HG03108 (cell line): ENCODE measurements around the gene CRCP.
"Not testable (repeated sequence)": the region's sequence is repeated elsewhere in the genome, so short reads cannot be mapped to it uniquely, and the experiment has no call there.

Source experiments
- ATAC-seq: cut with Tn5 transposase; IDR thresholded peaks from one replicate; pipeline ENCODE4 v1.9.1; 2021; ENCODE audit warnings: moderate library complexity; ENCODE audit not compliant: unreplicated experiment

The CRCP gene

DNA sequence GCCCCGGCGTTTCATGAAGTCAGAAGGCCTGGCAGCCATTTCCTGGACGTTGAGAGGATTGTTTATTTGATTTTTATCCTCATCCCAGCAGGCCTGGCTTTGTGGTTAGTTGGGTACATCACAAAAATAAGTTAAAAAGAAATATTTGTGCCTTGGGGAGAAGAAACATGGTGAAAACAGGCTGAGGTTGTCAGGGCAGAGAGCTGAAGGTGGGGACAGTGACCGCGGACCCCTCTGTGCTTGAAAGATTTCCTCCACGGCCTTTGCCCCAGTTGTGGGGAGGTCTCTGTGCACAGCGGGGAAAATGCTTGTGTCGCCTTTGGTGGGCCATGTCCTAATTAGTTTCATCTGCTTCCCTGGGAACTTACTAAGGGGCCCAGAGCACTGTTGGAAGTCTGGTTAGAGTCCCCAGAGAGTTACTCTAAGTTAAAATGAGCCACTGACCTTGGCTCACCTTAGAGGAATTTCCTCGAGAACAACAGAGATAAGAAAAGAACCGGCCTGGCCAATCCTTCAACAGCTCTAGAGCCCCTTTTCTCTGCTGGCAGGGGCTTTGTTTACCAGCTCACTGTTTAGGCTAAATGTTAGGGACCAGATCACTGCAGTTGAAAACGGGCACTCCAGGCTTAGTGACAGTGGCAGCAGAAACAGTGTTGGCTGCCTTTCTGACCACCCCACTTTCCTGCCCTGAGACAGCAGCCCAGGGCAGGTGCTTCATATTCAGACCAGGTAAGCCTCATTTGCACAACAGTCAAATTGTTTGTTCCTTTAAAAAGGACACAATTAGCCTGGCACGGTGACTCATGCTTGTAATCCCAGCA is 37.9 kb downstream of the CRCP start:
- ATAC-seq: no peak

DNA sequence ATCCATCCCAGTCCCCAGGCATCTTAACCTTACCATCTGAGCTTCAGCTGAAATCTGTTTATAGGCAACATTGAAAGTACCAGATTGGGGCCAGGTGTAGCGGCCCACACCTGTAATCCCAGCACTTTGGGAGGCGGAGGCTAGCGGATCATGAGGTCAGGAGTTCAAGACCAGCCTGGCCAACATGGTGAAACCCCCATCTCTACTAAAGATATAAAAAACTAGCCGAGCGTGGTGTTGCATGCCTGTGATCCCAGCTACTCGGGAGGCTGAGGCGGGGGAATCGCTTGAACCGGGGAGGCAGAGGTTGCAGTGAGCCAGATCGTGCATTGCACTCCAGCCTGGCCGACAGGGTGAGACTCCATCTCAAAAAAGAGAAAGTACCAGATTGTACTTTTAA is 39.0 kb downstream of the CRCP start:
- no peak for ATAC-seq

DNA sequence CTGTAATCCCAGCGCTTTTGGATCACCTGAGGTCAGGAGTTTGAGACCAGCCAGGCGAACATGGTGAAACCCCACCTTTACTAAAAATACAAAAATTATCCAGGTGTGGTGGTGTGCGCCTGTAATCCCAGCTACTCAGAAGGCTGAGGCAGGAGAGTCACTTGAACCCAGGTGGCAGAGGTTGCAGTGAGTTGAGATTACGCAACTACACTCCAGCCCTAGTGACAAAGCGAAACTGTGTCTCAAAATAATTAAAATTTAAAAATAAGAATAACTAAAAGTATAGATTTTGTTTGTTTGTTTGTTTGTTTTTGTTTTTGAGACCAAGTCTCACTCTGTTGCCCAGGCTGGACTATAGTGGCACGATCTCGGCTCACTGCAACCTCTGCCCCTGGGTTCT is 41.4 kb downstream of the CRCP start:
- ATAC-seq: not testable (repeated sequence)

DNA sequence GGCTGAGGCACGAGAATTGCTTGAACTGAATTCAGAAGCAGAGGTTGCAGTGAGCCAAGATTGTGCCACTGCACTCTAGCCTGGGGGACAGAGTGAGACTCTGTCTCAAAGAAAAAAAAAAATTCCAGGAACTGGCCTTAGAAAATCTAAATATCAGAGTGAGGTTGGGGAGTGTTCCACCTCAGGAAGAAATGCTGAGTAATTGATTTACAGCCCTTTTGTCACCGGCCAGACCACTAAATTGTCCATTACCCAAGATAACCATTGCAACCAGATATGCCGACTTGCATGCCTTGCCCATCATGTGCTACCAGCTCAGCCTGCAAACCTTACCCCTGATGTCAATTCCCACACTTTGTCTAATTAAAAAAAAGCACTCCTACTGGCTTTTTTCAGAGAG is 42.4 kb downstream of the CRCP start:
- ATAC-seq: no peak

DNA sequence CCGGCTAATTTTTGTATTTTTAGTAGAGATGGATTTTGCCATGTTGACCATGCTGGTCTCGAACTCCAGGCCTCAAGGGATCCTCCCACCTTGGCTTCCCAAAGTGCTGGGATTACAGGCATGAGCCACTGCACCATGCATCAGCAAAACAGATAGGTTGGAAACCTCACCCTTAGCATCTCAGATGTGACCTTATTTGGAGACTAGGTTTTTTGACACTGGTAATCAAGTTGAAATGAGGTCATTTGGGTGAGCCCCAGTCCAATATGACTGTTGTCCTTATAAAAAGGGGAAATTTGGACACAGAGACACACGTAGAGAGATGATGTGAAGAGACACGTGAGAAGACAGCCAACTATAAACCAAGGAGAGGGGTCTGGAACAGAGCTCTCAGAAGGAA is 48.0 kb downstream of the CRCP start:
- no peak for ATAC-seq

DNA sequence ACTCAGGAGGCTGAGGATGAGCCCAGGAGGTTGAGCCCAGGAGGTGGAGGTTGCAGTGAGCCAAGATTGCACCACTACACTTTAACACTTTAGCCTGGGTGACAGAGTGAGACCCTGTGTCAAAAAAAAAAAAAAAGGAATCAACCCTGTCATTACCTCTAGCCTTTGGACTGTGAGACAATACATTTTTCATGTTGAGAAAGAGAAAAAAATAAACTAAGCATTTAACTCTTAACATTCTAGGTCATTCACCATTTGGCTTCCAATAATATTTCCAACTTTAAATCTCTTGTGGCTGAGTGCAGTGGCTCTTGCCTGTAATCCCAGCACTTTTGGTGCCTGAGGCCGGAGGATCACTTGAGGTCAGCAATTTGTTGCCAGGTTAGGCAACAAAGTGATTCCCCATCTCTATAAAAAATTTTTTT is 48.6 kb downstream of the CRCP start:
- ATAC-seq: no peak

DNA sequence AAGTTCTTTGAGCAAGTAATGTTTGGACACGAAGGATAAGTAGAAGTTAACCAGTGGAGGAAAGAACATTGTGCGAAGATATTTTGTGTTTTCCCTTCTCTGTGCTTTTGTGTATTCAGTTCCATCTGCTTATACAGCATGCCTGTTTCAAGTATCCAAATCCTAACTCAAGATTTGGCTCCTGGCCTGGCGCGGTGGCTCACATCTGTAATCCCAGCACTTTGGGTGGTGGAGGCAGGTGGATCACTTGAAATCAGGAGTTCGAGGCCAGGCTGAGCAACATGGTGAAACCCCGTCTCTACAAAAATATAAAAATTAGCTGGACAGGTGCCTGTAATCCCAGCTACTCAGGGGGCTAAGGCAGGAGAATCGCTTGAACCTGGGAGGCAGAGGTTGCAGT is 49.7 kb downstream of the CRCP start:
- ATAC-seq: no peak

DNA sequence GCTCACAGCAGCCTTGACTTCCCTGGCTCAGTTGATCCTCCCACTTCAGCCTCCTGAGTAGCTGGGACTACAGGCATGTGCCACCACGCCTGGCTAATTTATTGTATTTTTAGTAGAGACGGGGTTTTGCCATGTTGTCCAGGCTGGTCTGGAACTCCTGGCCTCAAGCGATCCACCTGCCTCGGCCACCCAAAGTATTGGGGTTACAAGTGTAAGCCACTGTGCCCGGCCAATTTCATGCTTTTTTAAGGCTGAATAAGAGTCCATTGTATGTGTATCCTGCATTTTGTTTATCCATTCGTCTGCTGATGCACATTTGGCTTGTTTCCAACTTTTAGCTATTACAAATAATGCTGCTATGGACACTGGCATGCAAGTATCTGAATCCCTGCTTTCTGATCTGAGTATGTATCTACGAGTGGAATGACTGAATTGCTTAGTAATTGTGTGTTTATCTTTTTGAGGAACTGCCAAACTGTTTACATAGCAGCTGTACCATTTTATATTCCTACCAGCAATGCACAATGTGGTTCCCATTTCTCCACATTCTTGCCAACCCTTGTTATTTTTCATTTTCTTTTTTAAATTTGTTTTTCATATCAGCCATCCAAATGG is 53.2 kb downstream of the CRCP start:
- no peak for ATAC-seq

DNA sequence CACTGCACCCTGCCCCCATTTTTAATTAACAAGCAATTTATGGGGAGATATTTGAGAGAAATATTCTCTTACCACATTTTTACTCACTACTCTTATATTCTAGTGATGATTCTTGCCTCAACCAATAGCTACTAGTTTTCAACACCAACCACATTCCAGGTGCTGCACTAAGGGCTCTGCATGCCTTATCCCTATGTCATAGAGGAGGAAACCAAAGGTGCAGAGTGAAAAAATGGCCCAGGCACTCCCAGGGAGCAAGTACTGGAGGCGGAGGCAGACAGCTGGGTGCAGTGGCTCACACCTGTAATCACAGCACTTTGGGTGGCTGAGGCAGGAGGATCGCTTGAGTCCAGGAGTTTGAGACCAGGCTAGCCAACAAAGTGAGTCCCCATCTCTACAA is 55.0 kb downstream of the CRCP start:
- ATAC-seq: no peak

DNA sequence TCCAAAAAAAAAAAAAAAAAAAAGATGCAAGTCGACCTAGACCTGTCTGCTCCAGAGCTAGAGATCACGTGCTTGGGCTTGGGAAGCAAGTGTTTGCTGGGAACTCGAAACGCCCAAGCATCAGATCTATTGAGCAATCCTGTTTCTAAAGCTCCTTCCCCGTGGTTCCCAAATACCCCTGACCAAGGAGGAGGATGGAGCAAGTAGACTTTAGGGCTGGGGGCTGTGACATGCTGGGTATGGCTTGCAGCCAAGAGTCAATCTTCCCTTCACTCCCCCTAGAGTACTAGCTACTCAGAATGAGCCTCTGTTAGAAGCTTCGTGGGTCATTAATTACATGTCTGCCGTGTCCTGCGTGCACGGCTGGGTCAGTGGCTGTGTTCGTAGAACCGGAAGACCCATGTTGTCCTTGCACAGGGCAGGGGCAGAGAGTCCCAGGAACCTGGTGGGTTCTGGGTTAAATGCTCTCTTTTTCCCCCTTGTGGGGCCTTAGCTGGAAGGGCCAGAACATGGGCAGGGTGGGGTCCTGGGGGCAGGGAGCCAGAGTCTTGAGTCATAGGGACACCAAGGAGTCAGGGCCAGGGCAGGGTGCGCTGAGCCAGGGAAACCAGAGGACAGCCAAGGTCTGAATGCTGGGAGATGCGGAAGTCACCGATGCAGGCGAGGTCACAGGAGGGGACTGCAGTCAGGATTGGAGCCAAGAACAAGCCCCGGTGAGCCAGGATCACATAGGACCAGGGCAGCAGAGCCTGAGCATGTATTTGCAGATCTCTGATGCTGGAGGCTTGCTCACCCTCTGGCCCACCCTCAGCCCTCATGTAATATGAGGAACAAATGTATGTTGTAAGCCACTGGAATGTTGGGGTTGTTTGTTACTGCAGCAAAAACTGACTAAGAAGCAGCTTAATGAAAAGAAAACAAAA is 55.9 kb downstream of the CRCP start:
- ATAC-seq: no peak

DNA sequence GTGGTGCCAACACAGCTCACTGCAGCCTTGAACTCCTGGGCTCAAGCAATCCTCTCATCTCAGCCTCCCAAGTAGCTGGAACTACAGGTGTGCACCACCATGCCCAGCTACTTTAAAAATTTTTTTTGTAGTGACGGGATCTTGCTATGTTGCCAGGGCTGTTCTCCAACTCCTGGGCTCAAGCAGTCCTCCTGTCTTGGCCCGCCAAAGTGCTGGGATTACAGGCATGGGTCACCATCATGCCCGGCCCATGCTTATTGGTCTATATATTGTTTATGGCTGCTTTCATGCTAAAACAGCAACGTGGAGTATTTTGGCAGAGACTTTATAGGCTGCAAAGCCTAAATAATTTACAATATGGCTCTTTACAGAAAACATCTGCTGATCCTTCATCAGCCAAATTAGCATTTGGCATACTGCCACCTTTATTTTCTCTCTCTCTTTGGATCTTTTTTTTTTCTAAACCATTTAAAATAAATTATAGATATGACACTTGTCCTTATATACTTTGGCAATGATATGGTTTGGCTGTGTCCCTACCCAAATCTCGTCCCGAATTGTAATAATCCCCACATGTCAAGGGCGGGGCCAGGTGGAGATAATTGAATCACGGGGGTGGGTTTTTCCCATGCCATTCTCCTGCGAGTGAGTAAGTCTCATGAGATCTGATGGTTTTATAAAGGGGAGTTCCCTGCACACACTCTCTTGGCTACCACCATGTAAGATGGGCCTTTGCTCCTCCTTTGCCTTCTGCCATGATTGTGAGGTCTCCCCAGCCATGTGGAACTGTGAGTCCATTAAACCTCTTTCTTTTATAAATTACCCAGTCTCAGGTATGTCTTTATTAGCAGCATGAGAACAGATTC is 58.1 kb downstream of the CRCP start:
- ATAC-seq: not testable (repeated sequence)

DNA sequence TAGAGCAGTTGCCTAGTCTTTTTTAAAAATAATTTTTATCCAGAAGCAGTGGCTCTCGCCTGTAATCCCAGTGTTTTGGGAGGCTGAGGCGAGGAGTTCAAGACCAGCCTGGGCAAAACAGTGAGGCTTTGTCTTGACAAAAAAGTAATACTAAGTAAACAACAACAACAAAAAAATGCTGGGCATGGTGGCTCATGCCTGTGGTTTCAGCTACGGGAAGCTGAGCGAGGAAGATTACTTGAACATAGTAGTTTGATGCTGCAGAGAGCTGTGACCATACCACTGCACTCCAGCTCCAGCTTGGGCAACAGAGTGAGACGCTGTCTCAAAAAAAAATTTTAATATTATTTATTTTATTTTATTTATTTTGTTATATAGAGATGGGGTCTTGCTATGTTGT is 59.2 kb downstream of the CRCP start:
- no peak for ATAC-seq

DNA sequence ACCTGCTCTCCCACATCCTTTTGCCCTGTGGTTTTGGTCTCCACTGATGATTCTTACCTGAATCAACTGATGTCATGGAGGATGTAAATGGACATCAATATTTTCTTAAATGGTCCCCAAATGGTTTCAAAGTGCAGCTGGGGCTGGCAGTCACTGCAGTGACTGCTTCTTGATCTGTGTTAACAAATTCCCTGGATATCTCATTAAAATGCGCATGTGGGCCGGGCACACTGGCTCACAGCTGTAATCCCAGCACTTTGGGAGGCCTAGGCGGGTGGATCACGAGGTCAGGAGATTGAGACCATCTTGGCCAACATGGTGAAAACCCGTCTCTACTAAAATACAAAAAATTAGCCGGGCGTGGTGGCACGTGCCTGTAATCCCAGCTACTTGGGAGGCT is 60.4 kb downstream of the CRCP start:
- not testable (repeated sequence) for ATAC-seq

DNA sequence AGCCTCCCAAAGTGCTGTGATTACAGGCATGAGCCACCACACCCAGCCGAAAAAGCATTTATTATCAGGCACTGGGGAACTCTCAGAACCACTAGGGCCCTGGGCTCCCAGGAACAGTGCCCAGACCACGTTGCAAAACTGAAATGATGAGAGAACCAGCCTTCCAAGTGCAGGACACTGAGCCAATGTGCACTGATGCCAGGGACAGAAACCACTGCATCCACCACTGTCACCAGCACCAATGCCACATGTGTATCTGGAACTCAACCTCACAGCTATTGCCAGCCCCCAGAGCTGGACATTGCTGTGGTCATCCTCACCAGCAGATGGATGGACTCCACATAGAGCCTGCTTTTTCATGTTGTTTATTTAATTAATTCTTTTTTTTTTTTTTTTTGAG is 62.3 kb downstream of the CRCP start:
- no peak for ATAC-seq

DNA sequence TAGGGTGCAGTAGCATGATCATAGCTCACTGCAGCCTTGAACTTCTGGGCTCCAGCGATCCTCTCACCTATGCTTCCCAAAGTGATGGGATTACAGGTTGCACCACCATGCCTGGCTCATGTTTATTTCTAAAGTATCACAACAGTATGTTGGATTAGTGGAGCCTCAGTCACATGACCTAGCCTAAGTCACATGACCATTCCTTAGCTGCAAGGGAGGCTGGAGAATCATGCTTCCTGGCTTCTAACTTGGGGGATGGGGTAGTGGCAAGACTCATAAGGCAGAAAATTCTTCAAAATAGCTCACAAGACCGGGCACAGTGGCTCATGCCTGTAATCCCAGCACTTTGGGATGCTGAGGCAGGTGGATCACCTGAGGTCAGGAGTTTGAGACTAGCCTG is 63.6 kb downstream of the CRCP start:
- ATAC-seq: no peak

DNA sequence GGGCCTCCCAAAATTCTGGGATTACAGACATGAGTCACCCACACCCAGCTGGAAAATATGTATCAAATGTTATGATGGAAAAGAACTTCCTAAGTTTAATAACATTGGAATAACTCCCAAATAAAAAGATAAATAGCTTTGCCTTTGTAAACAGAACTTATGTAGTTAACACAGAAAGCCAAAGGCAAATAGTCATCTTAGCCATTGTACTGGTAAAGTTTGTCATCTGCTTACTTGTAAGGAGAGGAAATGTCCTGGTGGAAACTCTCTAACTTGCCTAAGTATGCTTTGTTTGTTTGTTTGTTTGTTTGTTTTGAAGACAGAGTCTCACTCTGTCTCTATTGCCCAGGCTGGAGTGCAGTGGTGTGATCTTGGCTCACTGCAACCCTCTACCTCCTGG is 66.7 kb downstream of the CRCP start:
- no peak for ATAC-seq

DNA sequence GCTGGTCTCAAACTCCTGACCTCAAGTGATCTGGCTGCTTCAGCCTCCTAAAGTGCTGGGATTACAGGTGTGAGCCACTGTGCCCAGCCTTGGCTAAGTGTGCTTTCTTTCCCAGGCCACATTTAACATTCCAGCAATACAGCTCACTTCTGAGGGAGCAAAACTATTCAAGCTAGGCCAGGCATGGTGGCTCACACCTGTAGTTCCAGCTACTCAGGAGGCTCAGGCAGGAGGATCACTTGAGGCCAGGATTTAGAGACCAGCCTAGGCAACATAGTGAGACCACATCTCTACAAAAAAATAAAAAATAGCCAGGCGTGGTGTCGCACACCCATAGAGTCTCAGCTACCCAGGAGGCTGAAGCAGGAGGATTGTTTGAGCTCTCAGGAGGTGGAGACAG is 67.2 kb downstream of the CRCP start:
- ATAC-seq: no peak

DNA sequence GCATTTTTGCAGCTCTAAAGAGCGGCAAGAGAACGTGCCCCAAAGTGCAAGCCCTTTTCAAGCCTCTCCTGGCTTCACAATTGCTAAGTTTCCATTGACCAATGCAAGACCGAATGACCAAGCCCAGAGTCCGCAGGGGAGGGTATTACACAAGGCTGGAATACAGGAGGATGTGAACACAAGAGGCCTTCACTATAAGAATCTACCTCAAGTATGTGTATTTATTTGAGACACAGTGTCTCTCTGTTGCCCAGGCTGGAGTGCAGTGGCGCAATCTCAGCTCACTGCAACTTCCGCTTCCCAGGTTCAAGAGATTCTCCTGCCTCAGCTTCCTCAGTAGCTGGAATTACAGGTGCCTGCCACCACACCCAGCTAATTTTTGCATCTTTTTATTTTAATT is 68.3 kb downstream of the CRCP start:
- no peak for ATAC-seq

DNA sequence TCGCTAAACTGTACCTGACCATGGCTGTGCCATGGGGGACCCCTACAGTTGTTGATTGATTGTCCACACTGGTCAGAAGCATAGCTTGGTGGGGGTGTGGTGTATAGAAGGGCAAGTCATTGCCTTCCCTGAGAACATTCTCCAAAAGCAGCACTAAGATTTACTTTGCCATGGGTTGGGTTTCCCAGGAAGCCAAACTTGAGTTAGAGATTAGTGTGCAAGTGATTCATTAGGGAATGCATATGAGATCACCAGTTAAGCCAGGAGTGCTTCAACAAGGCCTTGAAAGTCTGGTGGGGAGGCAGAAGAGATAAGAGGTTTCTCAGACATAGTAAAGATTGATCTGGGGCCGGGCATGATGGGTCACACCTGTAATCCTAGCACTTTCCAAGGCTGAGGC is 69.1 kb downstream of the CRCP start:
- ATAC-seq: no peak

DNA sequence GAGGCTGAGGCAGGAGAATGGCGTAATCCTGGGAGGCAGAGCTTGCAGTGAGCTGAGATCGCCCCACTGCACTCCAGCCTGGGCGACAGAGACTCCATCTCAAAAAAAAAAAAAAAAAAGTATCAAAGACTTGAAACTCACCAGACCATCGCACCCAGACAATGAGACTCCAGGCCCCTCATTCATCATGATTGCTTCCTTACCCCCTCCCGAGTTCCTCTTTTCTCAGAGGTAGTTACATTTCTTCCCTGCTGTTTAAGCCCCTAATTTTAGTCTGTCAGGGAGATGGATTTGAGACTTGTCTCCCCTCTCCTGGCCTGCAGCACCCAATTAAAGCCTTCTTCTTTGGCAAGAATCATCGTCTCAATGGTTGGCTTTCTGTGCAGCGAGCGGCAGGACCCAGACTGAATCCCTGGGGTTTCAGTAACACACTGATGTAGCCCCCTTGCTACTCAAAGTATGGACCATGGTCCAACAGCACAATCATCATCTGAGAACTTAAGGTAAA is 71.1 kb downstream of the CRCP start:
- ATAC-seq: no peak

DNA sequence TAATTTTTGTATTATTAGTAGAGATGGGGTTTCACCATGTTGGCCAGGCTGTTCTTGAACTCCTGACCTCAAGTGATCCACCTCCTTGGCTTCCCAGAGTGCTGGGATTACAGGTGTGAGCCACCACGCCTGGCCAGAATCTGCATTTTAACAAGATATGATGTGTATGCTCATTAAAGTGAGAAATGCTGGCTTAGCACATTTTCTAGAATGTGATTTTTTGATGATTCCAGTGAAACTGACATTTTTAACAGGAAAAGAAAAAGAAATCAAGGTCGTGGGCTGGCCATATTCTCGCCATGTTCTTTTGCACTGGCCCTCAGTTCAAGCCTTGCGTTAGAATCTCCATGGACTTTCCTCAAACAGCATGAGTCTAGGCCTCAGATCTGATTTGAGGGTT is 72.3 kb downstream of the CRCP start:
- no peak for ATAC-seq
